NCI-H460 (cell line): Measurements from ENCODE around the gene KLC1. TPM values are rescaled to one million over a fixed set of nuclear protein-coding genes. Genes with fewer than 3 reads are reported as not detected.

Experiments
- DNase-seq: peaks from one replicate; pipeline ENCODE4 v3.0.0-alpha.2; 2016; ENCODE audit warnings: low read depth; ENCODE audit errors: extremely low read depth
- small RNA-seq, 2 experiments: library from RNA; depleted of rRNA; stranded (forward); fragments of <200 nt; gene quantifications; one replicate each; pipeline ENCODE3, GENCODE V24; 2014
- total RNA-seq: library from RNA; depleted of rRNA; stranded (reverse); fragments of >200 nt; shearing (Covaris generic); gene quantifications from 2 replicates; pipeline ENCODE4 v1.2.3, GENCODE V29; 2014; rRNA removed

The KLC1 gene
- total RNA-seq, 1 experiment from 2014 or later: 137 TPM

DNA sequence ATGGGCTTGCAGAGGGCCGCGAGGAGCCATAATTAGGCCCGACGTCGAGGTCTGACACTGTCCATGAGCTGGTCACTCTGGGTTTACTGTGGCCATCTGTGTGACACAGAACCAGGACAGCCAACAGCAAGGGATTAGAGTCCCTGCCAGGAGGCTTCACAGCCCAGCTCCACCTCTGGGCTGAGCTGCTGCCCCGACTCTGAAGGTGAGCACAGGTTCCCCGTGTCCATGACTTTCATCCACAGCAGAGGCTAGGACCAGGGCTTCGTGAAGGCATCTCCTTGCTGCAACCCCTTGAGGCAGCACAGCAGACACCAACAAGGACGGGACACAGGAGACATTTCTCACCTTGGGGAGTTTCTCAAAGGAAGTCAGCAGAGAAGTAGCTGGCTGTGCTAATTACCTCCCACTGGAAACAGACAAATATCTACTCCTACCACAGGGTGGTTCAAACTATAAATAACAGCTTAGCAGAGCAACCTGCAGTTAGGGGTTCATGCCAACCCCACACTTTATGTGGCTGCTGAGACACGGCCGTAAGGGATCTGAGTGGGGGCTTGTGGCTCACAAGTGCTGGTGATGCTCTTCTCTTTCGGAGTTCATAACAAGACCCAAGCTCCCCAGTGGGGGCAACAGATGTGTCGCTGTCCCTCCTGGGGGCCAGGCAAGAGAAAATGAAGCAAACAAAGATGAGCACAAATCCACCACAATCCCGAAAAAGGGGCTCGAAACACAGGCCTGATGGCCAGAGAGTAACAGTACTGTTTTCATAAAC lies 115.8 kb downstream of the KLC1 start:
- no peak for DNase-seq

GRCh38 chr14:103745424-103745823 lies 116.4 kb downstream of the KLC1 start:
- no peak for DNase-seq

GRCh38 chr14:103746701-103747100 lies 117.7 kb downstream of the KLC1 start:
- no peak for DNase-seq

DNA sequence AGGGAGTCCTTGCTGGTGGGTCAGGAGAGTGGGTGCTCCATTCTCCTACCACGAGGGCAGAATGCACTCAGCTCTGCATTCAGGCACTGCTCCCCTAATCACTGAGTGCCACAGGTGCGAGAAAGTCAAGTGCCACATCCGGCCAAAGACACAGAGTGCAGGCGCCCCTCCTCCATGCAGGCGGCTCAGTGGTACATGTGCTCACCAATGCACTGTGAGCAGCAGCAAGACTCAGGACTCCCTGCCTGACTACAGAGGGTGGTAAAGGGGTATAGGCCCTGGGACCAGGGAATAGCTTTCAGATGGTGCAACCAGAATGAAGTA lies 119.5 kb downstream of the KLC1 start:
- no peak for DNase-seq

GRCh38 chr14:103749452-103749851 lies 120.4 kb downstream of the KLC1 start:
- DNase-seq: no peak

GRCh38 chr14:103749860-103750259 lies 120.8 kb downstream of the KLC1 start:
- no peak for DNase-seq

Small RNA genes within 50 kb of the gene (small RNA-seq; reads per million reads assigned to genes)
- gene RF00019: 0 reads per million in 2 experiments

Other genes starting within 250 kb of the KLC1 start
- 76.3 and 80.3 TPM in 2 replicates for gene MARK3, start 243.8 kb upstream of the KLC1 start, total RNA-seq
- gene CKB, start 106.4 kb upstream of the KLC1 start, total RNA-seq: 186 and 217 TPM in 2 replicates
- gene TRMT61A, start 100.0 kb upstream of the KLC1 start, total RNA-seq: 11.6 and 13.5 TPM in 2 replicates
- gene BAG5, start 66.6 kb upstream of the KLC1 start, total RNA-seq: 26.9 and 32.5 TPM in 2 replicates
- gene COA8, start 66.3 kb upstream of the KLC1 start, total RNA-seq: 46.2 and 51.4 TPM in 2 replicates
- gene XRCC3, start 86.2 kb downstream of the KLC1 start, total RNA-seq: 26.6 and 28.6 TPM in 2 replicates
- gene ZFYVE21, start 86.6 kb downstream of the KLC1 start, total RNA-seq: 17.2 and 25.1 TPM in 2 replicates
- gene PPP1R13B, start 218.4 kb downstream of the KLC1 start, total RNA-seq: 1.4 and 1.7 TPM in 2 replicates